Measurements from ENCODE around the gene GRIK4.

GRIK4 gene

DNA sequence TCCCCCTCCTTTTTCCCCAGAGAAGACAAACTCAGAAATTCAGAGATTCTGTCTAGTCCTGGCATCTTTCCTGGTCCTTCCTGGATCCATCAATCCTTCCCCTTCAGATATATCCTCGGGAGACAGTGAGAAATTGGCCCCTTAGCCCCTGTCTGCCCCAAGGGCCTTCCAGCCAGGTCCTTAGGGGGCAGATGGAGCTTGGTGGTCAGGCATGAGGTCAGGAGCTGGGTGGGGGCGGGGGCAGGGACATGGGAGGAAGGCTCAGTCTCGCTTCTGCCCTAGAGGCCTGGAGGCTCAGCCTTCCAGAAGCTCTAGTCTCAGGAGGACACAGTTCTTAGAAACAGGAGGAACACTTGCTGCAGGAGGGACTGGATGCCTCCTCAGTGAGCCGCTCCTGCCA lies 304.6 kb downstream of the GRIK4 start:
- H3K27ac ChIP-seq = no peak overlapping the region
- TF ChIP-seq Cebpa-rat (IDR thresholded peaks at IDR 0.05) = no peak
- no peaks in the 10 kb centered on the region for H3K36me3 ChIP-seq
- no peaks in the 10 kb centered on the region for H3K27me3 ChIP-seq
- no peaks in the 10 kb centered on the region for H3K9me3 ChIP-seq (replicated peaks in 1 of 11)
- no peak overlapping the region for H3K4me3 ChIP-seq
- H3K4me2 ChIP-seq = no peak overlapping the region
- no peak overlapping the region for H3K9ac ChIP-seq
- H3K4me1 ChIP-seq = no peaks in the 10 kb centered on the region
- H4K20me1 ChIP-seq = no peaks in the 10 kb centered on the region

GRCh38 chr11:120816711-120817110 lies 305.2 kb downstream of the GRIK4 start:
- Histone ChIP-seq H4K20me1 (no peaks in the 10 kb centered on the region), H3K9me3 (replicated peaks in 1 of 11) (no peaks in the 10 kb centered on the region), H3K27ac (no peak overlapping the region), H3K4me3 (no peak overlapping the region), H3K27me3 (no peaks in the 10 kb centered on the region), H3K36me3 (no peaks in the 10 kb centered on the region), H3K4me1 (no peaks in the 10 kb centered on the region), H3K9ac (no peak overlapping the region), H3K4me2 (no peak overlapping the region)
- no peak for TF ChIP-seq Cebpa-rat (IDR thresholded peaks at IDR 0.05)

DNA sequence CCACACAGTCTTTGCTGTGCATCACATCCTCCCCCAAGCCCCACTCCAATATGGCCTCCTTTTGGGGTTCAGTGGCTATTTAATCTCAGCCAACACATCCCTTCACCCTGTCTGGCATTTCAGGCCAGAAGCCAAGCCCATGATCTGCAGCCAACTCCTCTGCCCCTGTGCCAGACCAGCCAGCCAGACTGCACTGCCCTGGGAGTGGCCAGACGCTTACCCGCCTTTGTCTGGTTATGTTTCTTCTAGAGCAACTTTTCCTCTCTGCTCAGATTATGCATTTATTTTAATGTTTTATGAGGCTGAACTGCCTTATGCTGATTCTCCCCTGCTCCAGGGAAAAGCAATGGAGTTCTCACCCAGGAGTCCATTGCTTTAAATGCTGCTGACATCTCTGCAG lies 305.6 kb downstream of the GRIK4 start:
- no peaks in the 10 kb centered on the region for H3K9me3 ChIP-seq (replicated peaks in 1 of 11)
- H3K4me2 ChIP-seq = no peak overlapping the region
- H3K4me1 ChIP-seq = no peaks in the 10 kb centered on the region
- no peak overlapping the region for H3K27ac ChIP-seq
- no peaks in the 10 kb centered on the region for H3K27me3 ChIP-seq
- H4K20me1 ChIP-seq = no peaks in the 10 kb centered on the region
- no peak for TF ChIP-seq Cebpa-rat (IDR thresholded peaks at IDR 0.05)
- no peak overlapping the region for H3K9ac ChIP-seq
- H3K4me3 ChIP-seq = no peak overlapping the region
- no peaks in the 10 kb centered on the region for H3K36me3 ChIP-seq

- Histone ChIP-seq H3K9ac (no peak overlapping the region), H3K4me3 (no peak overlapping the region), H3K4me1 (no peaks in the 10 kb centered on the region), H3K27ac (no peak overlapping the region), H3K27me3 (no peaks in the 10 kb centered on the region), H3K9me3 (replicated peaks in 1 of 11) (no peaks in the 10 kb centered on the region), H3K4me2 (no peak overlapping the region), H4K20me1 (no peaks in the 10 kb centered on the region), H3K36me3 (no peaks in the 10 kb centered on the region)
- no peak for TF ChIP-seq Cebpa-rat (IDR thresholded peaks at IDR 0.05)
Measured at GRCh38 chr11:120818097-120818496, 306.5 kb downstream of the GRIK4 start.

GRCh38 chr11:120819003-120819402 lies 307.5 kb downstream of the GRIK4 start:
- no peak overlapping the region for H3K9ac ChIP-seq
- no peaks in the 10 kb centered on the region for H3K36me3 ChIP-seq
- no peak overlapping the region for H3K27ac ChIP-seq
- TF ChIP-seq Cebpa-rat (IDR thresholded peaks at IDR 0.05) = no peak
- H3K4me1 ChIP-seq = no peaks in the 10 kb centered on the region
- H4K20me1 ChIP-seq = no peaks in the 10 kb centered on the region
- H3K4me3 ChIP-seq = no peak overlapping the region
- H3K27me3 ChIP-seq = no peaks in the 10 kb centered on the region
- H3K4me2 ChIP-seq = peak overlapping the region in 1 of 11 experiments; percentile 12; a peak in 1 of 22 replicates
- H3K9me3 ChIP-seq (replicated peaks in 1 of 11) = no peaks in the 10 kb centered on the region

DNA sequence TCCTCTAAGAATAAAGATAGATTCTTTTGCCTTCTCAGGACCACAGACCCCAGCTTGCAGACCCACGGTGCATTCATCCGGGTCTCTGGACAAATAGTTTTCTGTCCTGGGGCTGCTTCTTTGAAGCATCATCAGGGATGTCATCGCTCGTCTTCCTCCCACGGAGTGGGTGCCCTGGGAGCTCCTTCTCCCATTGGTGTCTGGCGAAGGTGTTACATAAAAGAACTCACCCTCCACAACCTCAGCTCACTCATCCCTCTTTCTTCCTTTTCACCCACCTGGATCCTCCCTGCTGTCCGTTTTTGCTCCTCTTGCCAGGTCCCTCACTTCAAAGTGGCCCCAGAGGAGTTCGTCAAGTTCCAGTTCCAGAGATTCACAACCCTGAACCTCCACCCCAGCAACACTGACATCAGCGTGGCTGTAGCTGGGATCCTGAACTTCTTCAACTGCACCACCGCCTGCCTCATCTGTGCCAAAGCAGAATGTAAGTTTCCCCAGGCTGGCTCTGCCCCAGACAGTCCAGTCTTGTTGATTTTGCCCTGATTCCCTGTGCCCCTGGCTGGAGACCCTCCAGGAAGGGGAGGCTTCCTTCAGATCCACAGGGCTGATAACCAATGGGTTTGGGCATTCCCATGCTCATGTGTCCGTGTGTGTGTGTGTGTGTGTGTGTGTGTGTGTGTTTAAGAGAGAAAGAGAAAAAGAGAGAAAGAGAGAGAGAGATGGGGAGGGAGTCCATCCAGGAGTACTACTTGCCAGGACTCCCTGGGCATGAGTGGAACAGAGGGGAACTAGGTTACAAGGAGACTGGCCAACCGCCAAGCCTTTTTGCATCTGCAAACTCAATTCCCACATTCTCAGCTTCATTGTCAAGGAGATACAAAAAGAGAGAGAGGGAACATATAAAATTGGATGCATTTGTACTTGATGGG lies 308.2 kb downstream of the GRIK4 start:
- no peak overlapping the region for H3K9ac ChIP-seq
- no peaks in the 10 kb centered on the region for H3K36me3 ChIP-seq
- TF ChIP-seq Cebpa-rat (IDR thresholded peaks at IDR 0.05) = no peak
- H3K27ac ChIP-seq = no peak overlapping the region
- no peaks in the 10 kb centered on the region for H3K27me3 ChIP-seq
- no peaks in the 10 kb centered on the region for H4K20me1 ChIP-seq
- H3K4me3 ChIP-seq = no peak overlapping the region
- no peak overlapping the region for H3K4me2 ChIP-seq
- no peaks in the 10 kb centered on the region for H3K9me3 ChIP-seq (replicated peaks in 1 of 11)
- no peaks in the 10 kb centered on the region for H3K4me1 ChIP-seq

DNA sequence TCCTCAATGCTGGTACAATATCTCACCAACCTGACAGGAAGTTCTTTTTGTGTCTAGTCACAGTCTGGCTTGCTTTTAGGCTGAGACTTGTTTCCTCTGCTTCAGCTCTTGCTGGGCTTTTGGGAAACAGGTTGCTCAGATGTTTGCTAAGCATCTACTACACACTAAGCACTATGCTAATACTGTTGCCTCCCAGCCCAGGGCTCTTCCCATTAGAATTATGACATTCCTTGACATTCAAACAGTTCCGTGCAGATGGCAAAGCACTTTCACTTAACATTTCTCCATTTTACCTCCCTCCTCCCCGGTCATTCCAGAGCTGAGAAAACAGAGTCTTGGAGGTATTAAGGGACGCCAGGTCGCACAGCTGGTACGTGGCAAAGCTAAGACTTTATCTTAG lies 311.6 kb downstream of the GRIK4 start:
- no peaks in the 10 kb centered on the region for H3K9me3 ChIP-seq (replicated peaks in 1 of 11)
- no peak for TF ChIP-seq Cebpa-rat (IDR thresholded peaks at IDR 0.05)
- no peaks in the 10 kb centered on the region for H3K4me1 ChIP-seq
- no peak overlapping the region for H3K9ac ChIP-seq
- H3K36me3 ChIP-seq = no peaks in the 10 kb centered on the region
- H3K4me3 ChIP-seq = no peak overlapping the region
- no peak overlapping the region for H3K27ac ChIP-seq
- H3K27me3 ChIP-seq = no peaks in the 10 kb centered on the region
- H4K20me1 ChIP-seq = no peaks in the 10 kb centered on the region
- H3K4me2 ChIP-seq = no peak overlapping the region

DNA sequence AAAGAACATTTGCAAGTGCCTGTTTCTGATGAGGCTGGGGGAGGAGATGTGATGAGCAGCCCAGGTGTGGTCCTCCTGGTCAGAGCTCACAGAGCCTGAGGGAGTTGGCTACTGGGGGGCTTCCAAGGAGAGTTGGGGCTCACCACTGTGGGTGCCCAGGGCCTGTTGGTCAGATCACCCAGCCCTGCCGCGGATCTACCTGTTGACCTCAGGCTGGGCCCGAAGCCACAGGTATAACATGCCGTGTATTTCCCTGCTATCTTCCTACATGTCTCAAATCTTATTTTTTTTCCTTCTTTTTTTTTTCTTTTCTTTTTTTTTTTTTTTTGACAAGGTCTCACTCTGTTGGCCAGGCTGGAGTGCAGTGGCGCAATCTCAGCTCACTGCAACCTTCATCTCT lies 312.7 kb downstream of the GRIK4 start:
- no peaks in the 10 kb centered on the region for H3K27me3 ChIP-seq
- H3K36me3 ChIP-seq = no peaks in the 10 kb centered on the region
- H4K20me1 ChIP-seq = no peaks in the 10 kb centered on the region
- no peak overlapping the region for H3K9ac ChIP-seq
- no peaks in the 10 kb centered on the region for H3K9me3 ChIP-seq (replicated peaks in 1 of 11)
- no peak overlapping the region for H3K4me2 ChIP-seq
- no peak for TF ChIP-seq Cebpa-rat (IDR thresholded peaks at IDR 0.05)
- no peaks in the 10 kb centered on the region for H3K4me1 ChIP-seq
- H3K27ac ChIP-seq = no peak overlapping the region
- no peak overlapping the region for H3K4me3 ChIP-seq

GRCh38 chr11:120827198-120827597 lies 315.6 kb downstream of the GRIK4 start:
- Histone ChIP-seq H3K4me1 (no peaks in the 10 kb centered on the region), H4K20me1 (no peaks in the 10 kb centered on the region), H3K4me2 (no peak overlapping the region), H3K9me3 (replicated peaks in 1 of 11) (no peaks in the 10 kb centered on the region), H3K27me3 (no peaks in the 10 kb centered on the region), H3K36me3 (no peaks in the 10 kb centered on the region), H3K9ac (no peak overlapping the region), H3K27ac (no peak overlapping the region), H3K4me3 (no peak overlapping the region)
- no peak for TF ChIP-seq Cebpa-rat (IDR thresholded peaks at IDR 0.05)

GRCh38 chr11:120827820-120828219 lies 316.3 kb downstream of the GRIK4 start:
- no peak for TF ChIP-seq Cebpa-rat (IDR thresholded peaks at IDR 0.05)
- Histone ChIP-seq H3K9me3 (replicated peaks in 1 of 11) (no peaks in the 10 kb centered on the region), H3K4me3 (no peak overlapping the region), H3K4me2 (no peak overlapping the region), H3K27me3 (no peaks in the 10 kb centered on the region), H3K9ac (no peak overlapping the region), H3K4me1 (no peaks in the 10 kb centered on the region), H3K27ac (no peak overlapping the region), H4K20me1 (no peaks in the 10 kb centered on the region), H3K36me3 (no peaks in the 10 kb centered on the region)
